GM12878 (cell line): ENCODE results near the gene CYB5A. TPM values are rescaled to one million over a fixed set of nuclear protein-coding genes. Genes with fewer than 3 reads are reported as not detected.

Experiments used
- ATAC-seq: fragments of 200-7000 bp; cut with Tn5 transposase; 3 replicates; pipeline ENCODE4 v1.9.1; 2020; ENCODE audit warnings: mild to moderate bottlenecking, moderate library complexity
- BruUV-seq: library from RNA; stranded (reverse); fragments of 400-500 nt; replicated peaks from 2 replicates; lab custom pipeline; 2021; lab: Mats Ljungman, UMichigan
- CTCF ChIA-PET: fragments of 300-600 bp; sonication (Branson Sonifier 250); formaldehyde crosslinking; extraction: SDS; loops from one replicate; lab custom pipeline; 2021; ENCODE audit warnings: inconsistent platforms; lab: Yijun Ruan, JAX
- POLR2A ChIA-PET: fragments of 350-600 bp; formaldehyde crosslinking; extraction: SDS; loops from one replicate; lab custom pipeline; 2021; ENCODE audit warnings: inconsistent platforms; lab: Charles Lee
- RAD21 ChIA-PET: fragments of 300-600 bp; sonication (Branson Sonifier 250); formaldehyde crosslinking; loops from one replicate; lab custom pipeline; 2023; ENCODE audit warnings: antibody characterized with exemption; ENCODE audit not compliant: unreplicated experiment; lab: Charles Lee
- SMC1A ChIA-PET: fragments of 300-600 bp; sonication (Branson Sonifier 250); formaldehyde crosslinking; loops from one replicate; lab custom pipeline; 2023; ENCODE audit not compliant: unreplicated experiment, uncharacterized antibody; lab: Charles Lee
- DNase-seq: peaks from one replicate; pipeline ENCODE4 v3.0.0-alpha.2; 2011; ENCODE audit warnings: low read depth, low spot score
- FAIRE-seq: peaks from 3 replicates; lab custom pipeline; 2011; peaks lifted over from hg19 to GRCh38; lab: Jason Lieb, UNC
- H2AFZ ChIP-seq: 2 replicates; pipeline ENCODE4 v1.6.0; 2011; ENCODE audit warnings: low read depth, low read length, control low read depth; ENCODE audit not compliant: control insufficient read depth
- H3K27ac ChIP-seq: 2 replicates; pipeline ENCODE4 v1.5.1; 2011; ENCODE audit warnings: control low read depth; ENCODE audit not compliant: control insufficient read depth, insufficient read depth
- H3K27me3 ChIP-seq, 2 experiments: replicated peaks in 1 of 2; 2 replicates each; pipeline versions ENCODE4 v1.6.0 to v1.6.1; 2011; ENCODE audit warnings: low read length in 1 of 2; ENCODE audit not compliant: control insufficient read depth in 2 of 2, insufficient read depth in 2 of 2
- H3K36me3 ChIP-seq, 2 experiments: 2 replicates each; pipeline ENCODE4 v1.5.1; 2011; ENCODE audit warnings: low read length in 1 of 2; ENCODE audit not compliant: control insufficient read depth in 2 of 2, insufficient read depth in 2 of 2
- H3K4me1 ChIP-seq: 2 replicates; pipeline ENCODE4 v1.6.1; 2011; ENCODE audit warnings: mild to moderate bottlenecking, low read length, moderate library complexity, mixed read lengths; ENCODE audit not compliant: control insufficient read depth, insufficient read depth
- H3K4me2 ChIP-seq: 2 replicates; pipeline ENCODE4 v1.6.0; 2011; ENCODE audit warnings: control low read depth; ENCODE audit not compliant: control insufficient read depth, insufficient read depth
- H3K4me3 ChIP-seq: fragments of 200-600 bp; sonication (generic); 2 replicates; pipeline ENCODE4 v1.5.1; 2016
- H3K79me2 ChIP-seq: 2 replicates; pipeline ENCODE4 v1.6.0; 2011; ENCODE audit warnings: low read length; ENCODE audit not compliant: control insufficient read depth, insufficient read depth
- H3K9ac ChIP-seq: 2 replicates; pipeline ENCODE4 v1.8.0; 2011; ENCODE audit warnings: low read length, control low read depth, mixed read lengths; ENCODE audit not compliant: control insufficient read depth, insufficient read depth
- H3K9me3 ChIP-seq: replicated peaks from 3 replicates; pipeline ENCODE4 v1.5.1; 2011; ENCODE audit warnings: mild to moderate bottlenecking, low read length; ENCODE audit not compliant: control insufficient read depth, insufficient read depth
- H4K20me1 ChIP-seq: 2 replicates; pipeline ENCODE4 v1.6.0; 2011; ENCODE audit not compliant: control insufficient read depth, insufficient read depth
- BACH1 ChIP-seq: fragments of 450-650 bp; IDR thresholded peaks from 2 replicates; pipeline ENCODE4 v1.6.1; 2017; ENCODE audit warnings: mild to moderate bottlenecking, borderline replicate concordance
- HSF1 ChIP-seq: fragments of 150-350 bp; IDR thresholded peaks from 2 replicates; pipeline ENCODE4 v1.6.1; 2014; ENCODE audit warnings: mild to moderate bottlenecking, low read depth, low read length
- POU2F2 ChIP-seq: IDR thresholded peaks from 3 replicates; pipeline ENCODE4 v1.6.1; 2011; ENCODE audit warnings: low read depth, mild to moderate bottlenecking, low read length, borderline replicate concordance
- RCOR1 ChIP-seq: conservative IDR thresholded peaks from 2 replicates; pipeline ENCODE4 v1.6.1; 2012; ENCODE audit warnings: low read depth, low read length, improper control_type of control experiment
- SMAD1 ChIP-seq: fragments of 450-650 bp; IDR thresholded peaks from 2 replicates; pipeline ENCODE4 v1.6.1; 2018; ENCODE audit warnings: mild to moderate bottlenecking, low read depth; ENCODE audit not compliant: partially characterized antibody
- TBL1XR1 ChIP-seq: IDR thresholded peaks from 2 replicates; pipeline ENCODE4 v1.6.1; 2012; ENCODE audit warnings: low read depth, low read length, improper control_type of control experiment
- ZNF274 ChIP-seq: IDR thresholded peaks from one replicate; pipeline ENCODE4 v1.8.0; 2011; ENCODE audit not compliant: insufficient read length, insufficient read depth
- WGBS: methylation state at CpG from one replicate; pipeline ENCODE4 v1.1.6; 2016; ENCODE audit warnings: low lambda C conversion rate; ENCODE audit not compliant: insufficient replicate concordance, insufficient coverage; ENCODE audit errors: missing lambda C conversion rate; 5-methylcytosine and 5-hydroxymethylcytosine counted together
- in situ Hi-C: fragments of 300-500 bp; cut with MboI; formaldehyde crosslinking; loops from 9 replicates; pipeline ENCODE4 v1.14.3; 2018; ENCODE audit warnings: mixed read lengths
- intact Hi-C: fragments of 100-400 bp; cut with micrococcal nuclease; formaldehyde crosslinking; loops from one replicate; pipeline ENCODE4 v1.14.2; 2022; ENCODE audit not compliant: unreplicated experiment
- polyA plus RNA-seq, 11 experiments: library from polyadenylated mRNA; depleted of rRNA in 4 of 11; unstranded in 6 of 11; stranded (reverse) in 5 of 11; fragments of >200 nt; fragmentation: Nextera tagmentation in 4 of 11; fragmentation: Illumina TruSeq in 1 of 11; extraction: Ambion mirVana in 4 of 11; extraction: Trizol in 1 of 11; gene quantifications; 1 replicate in 1 of 11; 2 replicates in 10 of 11; pipeline versions ENCODE4 v1.2.1 to v1.2.3, GENCODE V29; 2011 to 2016; ENCODE audit warnings: inconsistent platforms in 2 of 11, missing spikeins in 2 of 11, low read depth in 1 of 11
- total RNA-seq, 4 experiments: library from RNA; depleted of rRNA in 3 of 4; stranded (reverse); fragments of >200 nt in 3 of 4; fragmentation: Illumina TruSeq in 1 of 4; extraction: Trizol in 1 of 4; gene quantifications; 2 replicates each; pipeline versions ENCODE4 v1.2.1 to v1.2.3, GENCODE V29; 2013 to 2021

Gene CYB5A
- total and polyA plus RNA-seq, 10 of the 15 experiments (the other 5 are each of a cell fraction or from before 2014, with no cell fraction given), result 60.2 to 129 (median 103) TPM

GRCh38 chr18:74316257-74317170, 24.8 kb upstream of the CYB5A start:
- no peak for FAIRE-seq
- WGBS, result 68% methylated on average over 29 of the region's 29 CpGs
- no TSS peak for BruUV-seq
- intact Hi-C loops (no loop called here), in situ Hi-C loops (no loop called here)
- H3K4me3 ChIP-seq, result no peak overlapping the region
- ChIA-PET POLR2A (no interaction called here), SMC1A (no interaction called here), CTCF (no interaction called here), RAD21 (no interaction called here)
- ATAC-seq, result no peak
- H3K79me2 ChIP-seq, result no peaks in the 10 kb centered on the region
- no peaks in the 10 kb centered on the region for H3K9me3 ChIP-seq
- no peak overlapping the region for H3K27ac ChIP-seq
- no peaks in the 10 kb centered on the region for H3K4me1 ChIP-seq
- H3K4me2 ChIP-seq, result no peak overlapping the region
- H3K36me3 ChIP-seq, result no peaks in the 10 kb centered on the region
- no peak for TF ChIP-seq ZNF274
- TF ChIP-seq SMAD1, result no peak
- TF ChIP-seq POU2F2, result no peak
- TF ChIP-seq RCOR1, result no peak
- TF ChIP-seq TBL1XR1, result no peak
- TF ChIP-seq HSF1, result no peak
- TF ChIP-seq BACH1, result no peak
- H4K20me1 ChIP-seq, result no peaks in the 10 kb centered on the region
- no peak for DNase-seq
- no peak overlapping the region for H3K9ac ChIP-seq
- no peak overlapping the region for H2AFZ ChIP-seq
- H3K27me3 ChIP-seq, result no peaks in the 10 kb centered on the region; a peak in 1 of 4 replicates
